Measurements from ENCODE around the gene DLG2.
A peak's percentile ranks its signal among the peaks of the same experiment; 100 is the strongest.

The DLG2 gene

DNA sequence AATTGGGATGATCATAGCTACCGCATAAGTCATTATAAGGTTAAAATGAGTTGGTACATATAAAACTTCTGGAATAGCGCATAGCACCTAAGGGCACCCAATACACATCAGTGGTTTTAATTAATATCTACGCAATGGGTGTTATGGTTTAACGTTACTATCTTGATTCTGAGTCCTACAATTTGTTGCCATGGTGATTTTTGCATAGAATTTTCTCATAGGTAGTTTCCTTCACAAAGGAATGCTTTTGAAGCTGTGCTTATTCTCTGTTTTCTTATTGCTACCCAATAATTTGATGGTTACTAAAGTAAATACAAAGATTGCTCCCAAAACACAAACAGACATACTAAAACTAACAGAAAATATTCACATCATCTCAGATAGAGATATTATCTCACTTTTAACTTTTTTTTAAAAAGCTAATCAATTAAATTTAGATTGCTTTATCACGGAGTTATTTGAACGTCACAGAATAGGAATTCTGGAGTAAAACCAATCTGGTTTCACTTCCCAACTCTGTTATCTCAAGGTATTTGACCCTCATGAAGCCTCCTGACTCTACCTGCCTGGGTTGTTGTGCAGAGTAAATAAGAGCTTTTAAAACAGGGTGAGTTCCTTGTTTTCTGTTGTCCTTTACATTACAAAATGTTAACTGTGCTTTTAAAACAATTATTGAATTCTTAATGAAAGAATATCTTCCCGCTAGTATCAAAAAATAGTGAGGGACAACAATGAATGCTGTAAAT lies 1705.5 kb downstream of the DLG2 start:
- DNase-seq (ENCODE audit: low spot score) = no peak

DNA sequence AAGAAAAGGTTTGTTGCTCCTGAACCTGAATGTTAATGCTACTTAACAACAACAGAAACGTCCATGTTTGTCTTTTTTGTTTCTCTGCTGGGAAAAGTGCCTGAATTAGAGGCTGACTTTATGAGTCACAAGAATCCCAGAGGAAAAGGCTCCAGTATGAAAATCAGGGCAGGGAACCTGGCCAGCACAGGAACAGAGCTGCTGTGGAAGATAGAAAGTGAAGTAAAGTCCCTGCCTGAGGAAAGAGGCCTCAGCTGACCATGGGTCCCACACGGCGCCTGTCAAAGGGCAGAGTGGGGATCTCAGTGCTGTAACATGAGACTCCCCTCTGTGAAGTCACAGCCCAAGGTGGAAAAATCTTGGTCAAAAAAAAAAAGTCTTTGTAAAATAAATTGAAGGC lies 1708.7 kb downstream of the DLG2 start:
- no peak for DNase-seq (ENCODE audit: low spot score)

DNA sequence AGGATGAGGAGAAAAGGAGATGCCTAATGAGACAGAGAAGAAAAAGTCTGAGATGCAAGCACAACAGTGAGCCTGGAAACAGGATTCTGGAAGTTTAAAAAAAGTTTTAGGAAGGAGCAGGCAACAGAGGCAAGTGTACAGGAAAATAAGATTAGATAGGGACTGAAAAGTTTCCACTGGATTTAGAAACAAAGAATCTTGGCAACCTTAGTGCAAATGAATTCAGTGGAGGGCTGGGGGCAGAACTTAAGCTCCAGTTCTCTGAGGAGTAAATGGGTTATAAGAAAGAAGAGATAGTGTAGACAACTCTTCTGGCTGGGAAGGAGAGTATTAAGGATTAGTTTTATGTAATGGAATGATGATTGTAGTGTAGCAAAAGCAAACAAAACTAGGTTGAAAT lies 1712.1 kb downstream of the DLG2 start:
- no peak for DNase-seq (ENCODE audit: low spot score)

DNA sequence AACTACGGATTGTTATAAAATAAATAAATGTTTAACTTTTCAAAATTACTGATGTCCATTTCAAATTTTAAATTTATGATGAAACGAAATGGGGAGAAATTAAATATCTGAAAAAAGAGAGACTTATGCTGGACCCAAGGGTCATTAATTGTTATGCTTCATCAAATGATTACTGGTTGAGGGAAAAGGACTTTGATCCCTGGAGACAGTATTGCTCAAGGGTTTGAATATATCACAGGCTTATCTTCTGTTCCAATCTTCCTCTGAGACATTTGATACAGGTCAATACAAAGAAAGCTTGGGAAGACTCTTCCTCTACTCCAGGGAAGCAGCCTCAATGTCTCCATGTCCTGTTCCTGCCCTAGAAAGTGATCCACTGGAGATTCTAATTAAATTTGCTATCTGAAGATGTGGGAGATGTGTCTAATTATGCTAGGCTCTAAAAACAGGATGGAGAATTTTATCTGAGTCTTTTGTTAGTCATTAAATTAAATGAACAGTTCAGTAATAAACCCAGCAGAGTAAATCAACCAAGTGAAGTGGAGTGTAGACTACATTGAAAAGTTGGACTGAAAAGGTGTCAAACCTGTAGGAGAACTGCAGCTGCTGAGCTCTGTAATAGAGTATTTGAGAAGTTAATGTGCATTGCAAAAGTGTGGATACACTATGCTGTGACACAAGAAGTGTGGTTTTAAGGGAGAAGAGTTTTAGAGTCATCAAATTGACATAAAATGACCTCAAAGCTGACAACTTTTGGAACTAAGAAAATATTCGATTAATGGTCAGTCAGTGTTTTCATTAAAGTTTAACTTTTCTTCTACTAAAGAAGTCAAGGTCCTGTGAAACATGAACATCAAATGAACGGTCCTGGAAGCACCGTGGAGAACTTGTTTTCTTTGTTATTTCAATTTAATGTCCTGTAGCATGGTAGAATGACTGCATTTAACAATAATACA lies 1717.3 kb downstream of the DLG2 start:
- no peak for DNase-seq (ENCODE audit: low spot score)

DNA sequence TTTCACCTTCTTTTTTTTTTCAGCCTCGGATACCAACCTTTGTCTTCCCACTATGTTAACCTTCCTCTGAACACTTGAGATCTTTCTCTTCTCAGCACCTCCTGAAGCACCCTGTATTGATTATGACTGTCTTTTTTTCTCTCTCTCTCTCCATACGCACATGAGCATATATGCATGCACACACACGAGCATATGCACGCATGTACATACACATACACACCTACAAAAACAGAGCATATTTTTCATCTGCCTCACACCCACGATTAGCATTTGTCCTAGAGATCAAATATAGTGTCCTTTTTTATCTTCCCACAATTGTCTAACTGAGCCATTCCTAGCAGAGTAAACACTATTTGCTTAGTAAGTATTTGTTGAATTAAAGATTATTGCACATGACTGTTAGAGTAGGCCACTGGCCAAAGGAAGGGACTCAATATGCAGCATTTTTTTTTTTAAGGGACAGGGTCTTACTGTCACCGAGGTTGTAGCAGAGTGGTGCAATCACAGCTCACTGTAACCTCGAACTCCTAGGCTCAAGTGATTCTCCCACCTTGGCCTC lies 1718.8 kb downstream of the DLG2 start:
- no peak for DNase-seq (ENCODE audit: low spot score)

DNA sequence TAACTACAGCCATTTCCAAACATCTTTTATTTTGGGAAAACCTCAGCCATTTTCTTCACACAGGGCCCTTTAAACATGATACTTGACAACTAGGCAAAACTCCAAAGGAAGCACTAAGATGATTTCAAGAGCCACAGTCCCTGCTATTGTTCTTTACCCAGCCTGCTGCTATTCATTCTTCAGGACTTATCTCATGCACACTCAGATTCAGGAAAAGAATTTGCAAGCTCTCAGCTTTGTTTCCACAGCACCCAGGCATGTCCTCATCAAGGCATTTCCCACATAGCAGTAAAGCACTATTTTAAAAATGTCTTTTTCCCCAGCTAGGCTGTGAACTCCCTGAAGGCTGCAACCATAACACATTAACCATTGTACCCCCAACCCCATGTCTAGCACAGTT lies 1731.6 kb downstream of the DLG2 start:
- no peak for DNase-seq (ENCODE audit: low spot score)

DNA sequence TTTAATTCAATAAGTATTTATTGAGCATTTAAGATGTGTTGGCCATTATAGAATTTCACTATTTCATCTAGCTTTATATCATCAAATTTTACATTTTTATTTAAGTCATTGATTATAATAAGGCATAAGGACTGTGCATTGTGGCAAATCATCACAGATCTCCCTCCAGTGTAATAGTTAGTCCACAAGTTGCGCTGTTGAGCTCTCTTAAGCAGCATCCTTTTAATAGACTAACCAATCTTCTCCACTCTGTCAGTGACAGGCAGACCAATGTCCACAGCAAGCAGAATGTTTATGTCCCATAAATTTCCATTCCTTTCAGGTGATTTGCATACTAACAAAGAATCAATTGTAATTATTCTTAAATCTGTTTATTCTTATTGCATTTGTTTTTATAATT lies 1745.7 kb downstream of the DLG2 start:
- no peak for DNase-seq (ENCODE audit: low spot score)

DNA sequence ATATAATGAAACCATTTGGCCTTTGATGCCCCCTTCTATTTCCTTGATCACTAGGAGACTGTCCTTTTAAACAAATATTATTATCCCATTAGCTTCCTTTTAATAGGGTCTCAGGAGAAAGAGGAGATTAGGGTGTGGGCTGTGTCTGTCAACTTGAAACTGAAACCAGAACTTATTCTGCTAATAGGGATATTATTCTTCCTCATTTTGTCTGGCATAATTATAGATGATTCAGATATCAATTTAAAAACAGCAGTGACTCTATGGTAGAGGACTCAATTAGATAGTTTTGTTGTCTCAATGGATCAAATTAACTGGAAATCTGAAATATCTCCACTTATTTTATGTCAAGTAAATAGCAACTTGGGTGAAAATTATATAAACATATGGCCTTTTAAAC lies 1756.1 kb downstream of the DLG2 start:
- DNase-seq (ENCODE audit: low spot score) = no peak

DNA sequence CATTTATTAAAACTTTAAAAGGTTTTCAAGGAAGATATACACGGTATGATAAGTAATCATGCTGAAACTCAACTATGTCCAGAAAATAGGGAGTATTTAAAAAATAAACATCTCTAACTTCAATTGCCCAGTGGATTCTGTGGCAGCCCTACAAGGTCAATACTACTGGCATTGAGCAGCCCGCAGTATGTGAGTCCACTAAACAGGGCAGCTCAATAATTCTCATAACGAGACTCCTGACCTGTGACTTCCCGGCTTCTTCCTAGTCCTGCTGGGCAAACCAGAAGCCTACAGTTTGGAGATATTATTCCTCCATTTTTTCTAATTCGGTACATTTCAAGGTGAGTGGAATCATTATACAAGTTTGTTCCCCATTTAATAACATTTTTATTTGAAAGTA lies 1760.5 kb downstream of the DLG2 start:
- DNase-seq (ENCODE audit: low spot score) = no peak

DNA sequence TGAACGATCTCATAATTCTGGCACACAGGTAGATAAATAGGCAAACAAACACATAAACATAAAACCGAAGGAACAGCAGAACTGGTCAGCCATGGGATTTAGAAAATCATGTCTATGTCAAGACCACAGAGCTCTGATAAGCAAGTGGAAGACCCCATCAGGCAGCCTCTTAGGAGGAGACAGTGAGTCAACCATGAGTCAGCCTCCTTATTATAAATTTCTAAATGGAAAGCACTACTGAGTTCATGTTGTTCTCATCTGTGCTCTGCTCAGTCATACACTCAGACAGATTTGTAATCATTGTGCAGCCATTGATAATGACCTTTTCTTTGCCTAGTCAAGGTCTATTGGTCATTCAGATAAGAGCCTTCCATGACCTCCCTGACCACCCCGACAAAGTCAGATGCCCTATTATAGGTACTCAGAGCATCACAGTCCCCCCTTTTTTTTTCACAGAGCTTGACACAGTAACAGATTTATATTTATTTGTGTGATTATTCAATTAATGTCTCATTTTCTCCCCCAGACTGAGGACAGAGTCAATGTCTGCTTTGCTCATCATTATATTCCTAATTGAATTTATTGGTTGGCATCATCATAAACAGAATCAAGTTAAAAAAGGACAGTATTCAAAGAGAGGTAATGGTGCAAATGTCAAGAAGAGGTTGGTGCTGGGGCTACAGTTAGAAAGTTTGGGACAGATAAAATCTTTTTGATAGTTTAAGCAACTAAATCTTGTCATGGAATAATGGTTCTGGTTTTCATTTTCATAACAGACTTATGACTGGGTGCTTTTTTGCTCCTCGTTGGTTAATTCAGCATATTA lies 1761.3 kb downstream of the DLG2 start:
- no peak for DNase-seq (ENCODE audit: low spot score)

DNA sequence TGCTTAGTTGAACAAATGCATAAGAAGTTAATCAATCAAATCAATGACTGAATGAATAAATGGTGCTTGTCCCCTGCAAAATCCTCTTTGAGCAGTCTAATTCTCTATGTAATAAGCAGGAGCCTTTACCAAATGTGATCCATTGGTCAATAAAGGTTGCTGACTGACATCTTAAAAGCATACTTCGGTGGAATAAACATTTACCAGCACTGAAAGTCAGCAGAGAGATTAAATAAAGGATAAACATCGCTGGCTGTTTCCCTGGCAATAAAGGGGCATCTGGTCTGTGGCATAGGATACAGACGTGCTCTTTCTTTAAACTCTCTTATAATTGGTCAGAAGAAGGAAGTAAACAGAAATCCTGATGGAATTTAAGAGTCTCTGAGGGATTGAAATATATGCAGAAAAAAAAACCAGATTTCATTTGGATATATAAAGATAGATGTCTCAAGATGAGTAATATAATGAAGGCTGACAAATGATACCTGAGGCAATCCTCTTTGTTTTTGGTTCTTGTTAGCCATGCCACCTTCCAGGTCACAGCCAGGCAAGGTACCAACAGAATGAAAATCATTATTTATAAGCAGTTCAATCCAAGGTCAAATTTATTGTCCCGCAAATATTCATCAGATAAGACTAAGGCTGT lies 1762.6 kb downstream of the DLG2 start:
- DNase-seq (ENCODE audit: low spot score) = no peak

DNA sequence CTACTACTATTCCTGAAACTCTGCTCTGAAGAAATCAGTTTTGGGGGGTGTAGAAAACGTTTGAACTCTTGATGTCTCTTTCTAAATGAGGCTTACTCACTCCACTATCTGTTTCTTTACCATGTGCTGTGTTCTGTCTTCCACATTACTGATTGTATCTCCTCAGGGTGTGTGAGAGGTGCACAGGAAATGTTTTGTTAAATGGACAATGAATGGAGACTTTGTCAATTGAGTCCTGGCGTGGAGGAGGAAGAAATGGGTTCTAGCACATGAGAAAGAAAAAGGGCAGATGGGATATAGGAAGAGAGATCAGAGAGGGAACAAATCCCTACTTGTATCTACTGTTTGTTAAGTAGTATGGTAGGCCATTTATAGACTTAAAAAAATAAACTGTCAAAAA lies 1763.9 kb downstream of the DLG2 start:
- no peak for DNase-seq (ENCODE audit: low spot score)

DNA sequence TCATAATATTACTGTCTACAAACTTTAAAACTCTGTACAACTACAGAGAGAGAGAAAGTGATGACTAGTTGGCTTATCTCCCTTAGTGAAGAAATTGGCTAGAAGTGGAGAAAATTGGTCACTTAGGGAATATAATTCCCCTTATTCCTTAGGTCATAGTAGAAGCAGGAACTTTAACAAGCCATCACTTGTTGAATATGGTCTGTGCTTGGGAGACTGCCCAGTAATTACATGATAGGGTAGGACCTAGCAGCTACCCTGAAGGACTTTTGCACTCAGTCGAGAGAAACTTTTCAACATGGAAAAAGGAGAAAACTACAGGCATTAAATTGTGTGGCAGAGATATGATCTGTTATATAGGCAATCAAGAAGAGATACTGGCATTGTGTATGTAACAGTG lies 1764.5 kb downstream of the DLG2 start:
- no peak for DNase-seq (ENCODE audit: low spot score)

DNA sequence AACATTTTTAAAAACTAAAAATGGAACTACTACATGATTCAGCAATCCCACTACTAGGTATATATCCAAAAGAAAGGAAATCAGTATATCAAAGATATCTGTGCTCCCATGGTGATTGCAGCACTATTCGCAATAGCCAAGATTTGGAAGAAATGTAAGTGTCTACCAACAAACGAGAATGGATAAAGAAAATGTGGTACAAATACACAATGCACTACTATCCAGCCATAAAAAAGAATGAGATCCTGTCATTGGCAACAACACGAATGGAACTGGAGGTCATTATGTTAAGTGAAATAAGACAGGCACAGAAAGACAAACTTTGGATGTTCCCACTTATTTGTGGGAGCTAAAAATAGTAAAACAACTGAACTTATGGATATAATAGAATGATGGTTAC lies 1765.1 kb downstream of the DLG2 start:
- DNase-seq (ENCODE audit: low spot score) = no peak

DNA sequence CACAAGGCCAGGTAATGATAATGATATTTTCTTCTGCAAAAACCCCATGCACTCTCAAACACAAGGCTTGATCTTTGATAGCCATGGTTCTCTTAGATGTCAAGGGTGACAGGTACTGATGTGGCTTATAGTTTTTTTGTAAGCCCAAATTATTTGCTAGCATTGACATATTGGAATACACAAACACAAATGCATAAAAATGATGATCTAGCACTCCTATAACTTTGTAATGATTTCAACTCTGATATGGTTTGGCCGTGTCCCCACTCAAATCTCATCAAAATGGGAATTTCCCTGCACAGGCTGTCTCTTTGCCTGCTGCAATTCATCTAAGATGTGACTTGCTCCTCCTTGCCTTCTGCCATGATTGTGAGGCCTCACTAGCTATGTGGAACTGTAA lies 1768.5 kb downstream of the DLG2 start:
- DNase-seq (ENCODE audit: low spot score) = no peak

DNA sequence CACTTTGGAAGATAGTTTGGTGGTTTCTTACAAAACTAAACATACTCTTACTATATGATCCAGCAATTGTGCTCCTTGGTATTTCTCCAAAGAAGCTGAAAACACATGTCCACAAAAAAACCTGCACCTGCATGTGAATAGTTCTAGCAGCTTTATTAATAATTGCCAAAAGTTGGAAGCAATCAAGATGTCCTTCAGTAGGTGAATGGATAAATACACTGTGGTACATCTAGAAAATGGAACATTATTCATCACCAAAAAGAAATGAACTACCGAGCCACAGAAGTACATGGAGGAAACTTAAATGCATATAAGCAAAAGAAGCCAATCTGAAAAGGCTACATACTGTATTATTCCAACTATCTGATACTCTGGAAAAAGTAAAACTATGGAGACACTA lies 1771.9 kb downstream of the DLG2 start:
- DNase-seq (ENCODE audit: low spot score) = no peak

DNA sequence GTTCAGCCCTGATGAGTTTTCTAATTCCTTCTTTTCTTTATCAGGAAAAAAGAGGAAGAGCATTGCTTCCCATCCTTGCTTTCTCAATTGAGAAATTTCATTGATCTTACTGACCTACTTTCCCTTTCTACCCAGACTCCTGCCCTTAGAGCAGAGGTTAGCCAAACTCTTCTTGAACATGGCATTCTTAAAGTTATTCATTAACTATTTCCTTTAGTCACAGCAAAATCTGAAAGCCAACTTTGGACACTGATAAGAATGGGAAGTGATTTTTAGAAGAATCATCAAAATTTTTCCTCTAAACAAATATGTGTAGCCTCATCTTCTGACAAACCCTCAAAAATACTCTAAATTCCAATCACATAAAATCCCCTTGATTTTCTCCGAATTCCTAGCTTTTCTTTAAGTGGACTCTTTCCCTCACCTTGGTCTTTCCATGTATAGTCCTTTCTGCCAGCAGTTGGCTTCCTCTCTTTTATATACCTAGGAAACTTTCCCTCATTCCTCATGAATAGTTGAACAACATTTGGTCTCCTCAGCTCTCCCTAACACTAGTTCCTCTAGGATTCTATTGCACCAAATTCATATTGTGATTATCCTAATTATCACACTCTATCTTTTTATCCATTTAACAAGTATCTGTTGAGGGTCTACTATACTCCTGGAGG lies 1774.2 kb downstream of the DLG2 start:
- peak; percentile 12 for DNase-seq (ENCODE audit: low spot score)

DNA sequence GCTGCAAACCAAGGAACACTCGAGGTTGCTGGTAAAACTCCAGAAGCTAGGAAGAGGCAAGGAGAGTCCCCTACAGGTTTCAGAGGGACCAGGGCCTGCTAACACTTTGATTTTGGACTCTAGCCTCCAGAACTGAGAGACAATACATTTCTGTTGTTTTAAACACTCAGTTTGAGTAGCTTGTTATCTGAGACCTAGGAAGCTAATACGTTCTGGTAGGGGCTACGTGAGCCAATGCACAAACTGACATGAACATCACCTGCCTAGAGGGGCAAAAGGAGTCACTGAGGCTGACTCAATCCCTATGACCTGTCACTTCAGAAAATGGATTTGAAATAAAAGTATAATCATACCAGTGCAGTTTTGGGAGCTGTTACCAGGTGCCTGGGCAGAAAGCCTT lies 1775.1 kb downstream of the DLG2 start:
- no peak for DNase-seq (ENCODE audit: low spot score)

DNA sequence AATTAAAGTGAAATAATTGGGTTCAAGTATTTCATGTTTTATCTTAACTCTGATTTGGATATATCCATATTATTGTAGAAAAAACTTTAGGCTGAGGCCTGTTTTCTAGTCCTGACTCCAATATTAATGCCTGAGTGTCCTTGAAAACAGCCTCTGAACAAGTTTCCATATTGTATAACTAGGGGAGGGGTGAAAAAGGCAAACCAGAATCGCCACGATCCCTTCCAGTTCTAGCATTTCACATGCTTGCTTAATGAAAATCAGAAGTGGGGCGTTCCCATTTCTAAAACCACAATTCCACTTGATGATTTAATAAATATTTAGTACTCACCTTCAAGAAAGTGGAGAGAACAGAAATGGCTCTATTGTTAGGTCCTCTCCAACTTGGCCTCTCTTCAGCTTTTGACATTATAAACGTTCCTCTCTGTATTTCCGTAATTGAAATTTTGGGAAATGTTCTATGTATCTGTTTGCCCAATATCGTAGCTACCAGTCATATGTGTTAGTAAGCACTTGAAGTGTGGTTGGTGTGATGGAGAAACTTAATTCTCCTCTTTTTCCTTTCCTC lies 1779.6 kb downstream of the DLG2 start:
- no peak for DNase-seq (ENCODE audit: low spot score)

DNA sequence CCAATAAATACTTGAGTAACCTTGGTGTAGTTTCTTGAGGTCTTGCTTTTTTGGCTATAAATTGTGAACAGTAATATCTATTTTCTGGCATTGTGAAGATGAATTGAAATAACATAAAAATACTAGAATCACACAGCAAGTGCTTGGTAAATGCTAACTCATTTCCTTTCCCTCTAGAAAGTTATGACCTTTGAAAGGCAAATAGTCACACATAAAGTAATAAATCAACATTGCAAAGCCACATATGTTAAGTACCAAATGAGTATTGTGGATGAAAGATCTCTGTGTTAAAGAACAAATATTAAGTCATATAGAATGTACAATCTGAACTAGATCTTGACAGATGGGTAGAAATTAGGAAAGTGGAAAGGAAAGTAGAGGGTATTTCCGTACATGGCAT lies 1781.3 kb downstream of the DLG2 start:
- no peak for DNase-seq (ENCODE audit: low spot score)

DNA sequence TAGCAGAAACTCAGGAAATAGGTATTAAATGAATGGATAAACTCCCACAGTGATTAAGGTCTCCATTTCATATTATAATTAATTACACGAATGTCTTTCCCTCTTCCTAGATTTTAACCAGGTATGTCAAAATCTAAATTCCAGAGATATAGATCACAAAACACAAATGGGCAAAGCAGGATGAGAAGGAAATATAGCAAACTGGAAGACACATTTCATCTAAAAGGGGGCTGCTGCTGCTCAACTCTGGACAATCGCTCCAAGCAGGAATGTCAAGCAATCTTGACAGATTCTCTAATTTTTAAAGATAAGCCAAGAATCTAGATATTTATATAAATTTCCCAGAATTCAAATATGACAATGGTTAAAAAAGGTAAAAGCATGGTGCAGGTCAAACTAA lies 1786.8 kb downstream of the DLG2 start:
- DNase-seq (ENCODE audit: low spot score) = no peak
